Measurements from ENCODE around the gene NPR3. TPM values are rescaled to one million over a fixed set of nuclear protein-coding genes. Genes with fewer than 3 reads are reported as not detected.

Gene NPR3
- total RNA-seq, 1 donor from 2014 or later: 3.8 TPM

DNA sequence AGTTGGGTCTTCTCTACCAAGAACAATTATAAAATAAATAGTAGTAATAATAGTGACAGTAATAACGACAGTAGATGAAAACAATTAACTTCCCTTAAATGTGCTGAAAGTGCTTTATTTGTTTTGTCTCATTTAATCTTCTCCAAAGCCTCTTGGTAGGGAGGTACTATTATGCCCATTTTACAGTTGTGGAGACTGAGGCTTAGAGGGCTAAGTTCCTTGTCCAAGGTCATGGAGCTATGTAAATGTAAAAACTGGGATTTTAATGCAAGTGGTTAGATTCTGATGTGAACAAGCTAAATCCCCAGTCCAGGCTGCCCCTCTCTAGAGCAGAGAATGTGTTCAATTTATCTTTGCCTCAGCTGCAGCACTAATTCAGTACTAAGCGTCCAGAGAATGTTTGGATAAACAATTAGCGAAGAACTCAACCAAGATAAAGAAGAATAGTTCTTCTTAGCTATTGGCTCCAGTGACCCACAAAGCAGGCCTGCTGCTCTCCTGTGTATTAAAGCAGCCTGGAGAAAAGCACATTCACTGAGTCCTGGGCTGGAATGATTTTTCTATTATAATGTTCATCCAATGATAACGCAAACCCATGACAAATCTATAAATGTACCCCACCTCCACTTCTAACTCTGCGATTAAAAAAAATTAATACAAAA, 68.8 kb downstream of the NPR3 start:
- Mint-ChIP-seq H3K4me3 (no peak overlapping the region), H3K27ac (no peak overlapping the region), H3K4me1 (peaks cover 8% of the 10 kb centered on the region), H3K9me3 (no peaks in the 10 kb centered on the region), H3K36me3 (no peaks in the 10 kb centered on the region), H3K27me3 (ENCODE audit: low read depth) (peaks cover 15% of the 10 kb centered on the region)
- DNase-seq (ENCODE audit: low spot score in 2 of 2, unreplicated experiment in 2 of 2): no peak
- no peak for TF ChIP-seq CTCF (IDR thresholded peaks at IDR 0.05; ENCODE audit: unreplicated experiment)

GRCh38 chr5:32780508-32780919, 69.4 kb downstream of the NPR3 start:
- no peak overlapping the region for H3K4me3 Mint-ChIP-seq
- no peak for DNase-seq (ENCODE audit: low spot score in 2 of 2, unreplicated experiment in 2 of 2)
- peaks cover 8% of the 10 kb centered on the region for H3K4me1 Mint-ChIP-seq
- peaks cover 16% of the 10 kb centered on the region for H3K27me3 Mint-ChIP-seq (ENCODE audit: low read depth)
- TF ChIP-seq CTCF (IDR thresholded peaks at IDR 0.05; ENCODE audit: unreplicated experiment): no peak
- no peaks in the 10 kb centered on the region for H3K36me3 Mint-ChIP-seq
- no peak overlapping the region for H3K27ac Mint-ChIP-seq
- H3K9me3 Mint-ChIP-seq: no peaks in the 10 kb centered on the region

DNA sequence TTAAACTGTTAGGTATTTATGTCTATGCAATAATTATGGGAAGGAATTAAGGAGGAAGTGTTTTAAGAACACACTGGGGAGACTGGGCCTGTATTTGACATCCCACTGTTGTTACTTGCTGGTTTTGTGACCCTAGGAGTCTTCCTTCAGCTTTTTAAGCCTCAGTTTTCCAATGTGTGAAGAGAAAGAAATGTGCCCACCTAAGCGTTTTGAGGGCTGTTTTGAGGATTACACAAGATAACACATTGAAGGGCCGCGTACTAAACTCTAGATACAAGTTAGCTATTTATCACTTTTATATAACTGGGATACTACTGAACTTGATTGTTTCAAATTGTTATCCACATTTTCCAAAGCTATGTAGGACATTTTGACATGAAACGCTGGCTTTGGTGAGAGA, 72.5 kb downstream of the NPR3 start:
- DNase-seq (ENCODE audit: low spot score in 2 of 2, unreplicated experiment in 2 of 2): no peak
- H3K27me3 Mint-ChIP-seq (ENCODE audit: low read depth): peaks cover 19% of the 10 kb centered on the region
- H3K27ac Mint-ChIP-seq: no peak overlapping the region
- H3K4me1 Mint-ChIP-seq: peaks cover 24% of the 10 kb centered on the region
- no peak for TF ChIP-seq CTCF (IDR thresholded peaks at IDR 0.05; ENCODE audit: unreplicated experiment)
- no peaks in the 10 kb centered on the region for H3K9me3 Mint-ChIP-seq
- no peaks in the 10 kb centered on the region for H3K36me3 Mint-ChIP-seq
- no peak overlapping the region for H3K4me3 Mint-ChIP-seq

GRCh38 chr5:32785611-32786254, 74.6 kb downstream of the NPR3 start:
- no peak for DNase-seq (ENCODE audit: low spot score in 2 of 2, unreplicated experiment in 2 of 2)
- peaks cover 23% of the 10 kb centered on the region for H3K4me1 Mint-ChIP-seq
- no peak overlapping the region for H3K27ac Mint-ChIP-seq
- no peaks in the 10 kb centered on the region for H3K36me3 Mint-ChIP-seq
- TF ChIP-seq CTCF (IDR thresholded peaks at IDR 0.05; ENCODE audit: unreplicated experiment): no peak
- no peak overlapping the region for H3K4me3 Mint-ChIP-seq
- H3K27me3 Mint-ChIP-seq (ENCODE audit: low read depth): peaks cover 19% of the 10 kb centered on the region
- no peaks in the 10 kb centered on the region for H3K9me3 Mint-ChIP-seq

GRCh38 chr5:32786311-32786710, 75.2 kb downstream of the NPR3 start:
- no peak overlapping the region for H3K27ac Mint-ChIP-seq
- H3K27me3 Mint-ChIP-seq (ENCODE audit: low read depth): peaks cover 19% of the 10 kb centered on the region
- no peak for TF ChIP-seq CTCF (IDR thresholded peaks at IDR 0.05; ENCODE audit: unreplicated experiment)
- no peak for DNase-seq (ENCODE audit: low spot score in 2 of 2, unreplicated experiment in 2 of 2)
- no peaks in the 10 kb centered on the region for H3K9me3 Mint-ChIP-seq
- no peak overlapping the region for H3K4me3 Mint-ChIP-seq
- peaks cover 24% of the 10 kb centered on the region for H3K4me1 Mint-ChIP-seq
- no peaks in the 10 kb centered on the region for H3K36me3 Mint-ChIP-seq
